H1 (cell line): ENCODE measurements around the gene EPN2. TPM values are rescaled to one million over a fixed set of nuclear protein-coding genes. Genes with fewer than 3 reads are reported as not detected.

ENCODE experiments used
- CTCF ChIA-PET: fragments of 300-600 bp; sonication (Branson Sonifier 250); formaldehyde crosslinking; loops from one replicate; lab custom pipeline; 2021; ENCODE audit not compliant: partially characterized antibody; lab: Charles Lee
- POLR2A ChIA-PET: fragments of 300-600 bp; sonication (Branson Sonifier 250); formaldehyde crosslinking; loops from one replicate; lab custom pipeline; 2021; ENCODE audit warnings: inconsistent platforms; ENCODE audit not compliant: partially characterized antibody; lab: Charles Lee
- DNase-seq, 2 experiments: peaks; one replicate each; pipeline versions ENCODE4 v3.0.0 to v3.0.0-alpha.2; 2010 to 2022; ENCODE audit warnings: low spot score in 2 of 2, low read depth in 1 of 2, mixed read lengths in 1 of 2
- FAIRE-seq: peaks from 2 replicates; lab custom pipeline; 2011; peaks lifted over from hg19 to GRCh38; lab: Jason Lieb, UNC
- H2AFZ ChIP-seq: 2 replicates; pipeline ENCODE4 v1.8.1; 2012; ENCODE audit warnings: low read length, inconsistent platforms
- H2AK5ac ChIP-seq: 2 replicates; pipeline ENCODE4 v1.6.1; 2013; ENCODE audit warnings: low read depth, low read length
- H2BK120ac ChIP-seq: replicated peaks from 2 replicates; pipeline ENCODE3; 2013; ENCODE audit warnings: low read depth, low read length, inconsistent platforms
- H2BK12ac ChIP-seq: 2 replicates; pipeline ENCODE4 v1.6.1; 2013; ENCODE audit warnings: low read depth, low read length
- H2BK15ac ChIP-seq: 2 replicates; pipeline ENCODE4 v1.6.1; 2013; ENCODE audit warnings: low read length
- H2BK20ac ChIP-seq: 2 replicates; pipeline ENCODE4 v1.6.1; 2013; ENCODE audit warnings: low read length
- H2BK5ac ChIP-seq: 2 replicates; pipeline ENCODE4 v1.6.1; 2013; ENCODE audit warnings: low read depth, low read length
- H3K14ac ChIP-seq: 2 replicates; pipeline ENCODE4 v1.6.1; 2013; ENCODE audit warnings: inconsistent platforms; ENCODE audit not compliant: insufficient read length
- H3K18ac ChIP-seq: 2 replicates; pipeline ENCODE4 v1.6.1; 2013; ENCODE audit warnings: low read length; ENCODE audit errors: extremely low read depth
- H3K23ac ChIP-seq: 2 replicates; pipeline ENCODE4 v1.6.1; 2013; ENCODE audit warnings: inconsistent platforms; ENCODE audit not compliant: insufficient read length
- H3K23me2 ChIP-seq: 2 replicates; pipeline ENCODE4 v1.6.1; 2013; ENCODE audit warnings: low read depth, low read length
- H3K27ac ChIP-seq: 2 replicates; pipeline ENCODE4 v1.6.1; 2011; ENCODE audit warnings: low read depth, low read length, inconsistent platforms
- H3K27me3 ChIP-seq, 4 experiments: replicated peaks in 1 of 4; 1 replicate in 1 of 4; 2 replicates in 3 of 4; pipeline versions ENCODE4 v1.6.1 to v1.8.1; 2011 to 2013; ENCODE audit warnings: low read length in 3 of 4, mild to moderate bottlenecking in 3 of 4, inconsistent platforms in 2 of 4, mixed read lengths in 2 of 4, moderate library complexity in 1 of 4; ENCODE audit not compliant: control insufficient read depth in 3 of 4, insufficient read depth in 3 of 4; ENCODE audit errors: extremely low read depth in 1 of 4
- H3K36me3 ChIP-seq, 4 experiments: 2 replicates each; pipeline versions ENCODE4 v1.6.1 to v1.8.1; 2011 to 2013; ENCODE audit warnings: mild to moderate bottlenecking in 4 of 4, low read length in 3 of 4, moderate library complexity in 2 of 4, control low read depth in 1 of 4, inconsistent platforms in 1 of 4; ENCODE audit not compliant: insufficient read depth in 4 of 4, control insufficient read depth in 2 of 4
- H3K4ac ChIP-seq: replicated peaks from 2 replicates; pipeline ENCODE3; 2013; ENCODE audit warnings: low read length, low read depth, mixed read lengths, inconsistent platforms; ENCODE audit not compliant: insufficient read length
- H3K4me1 ChIP-seq, 4 experiments: replicated peaks in 1 of 4; 1 replicate in 1 of 4; 2 replicates in 3 of 4; pipeline versions ENCODE4 v1.6.1 to v1.8.1; 2011 to 2013; ENCODE audit warnings: low read length in 3 of 4, inconsistent platforms in 2 of 4, mixed read lengths in 1 of 4; ENCODE audit not compliant: insufficient read depth in 4 of 4, control insufficient read depth in 3 of 4
- H3K4me2 ChIP-seq, 2 experiments: 2 replicates each; pipeline versions ENCODE4 v1.6.1 to v1.8.1; 2011 to 2013; ENCODE audit warnings: low read depth in 2 of 2, low read length in 2 of 2, control low read depth in 1 of 2, inconsistent platforms in 1 of 2, mild to moderate bottlenecking in 1 of 2; ENCODE audit not compliant: insufficient read depth in 1 of 2
- H3K4me3 ChIP-seq, 4 experiments: fragments of 200-600, 300-600 bp in 1 of 4; sonication (generic), shearing (Covaris generic), sonication (Bioruptor Twin) in 1 of 4; 2 replicates each; pipeline versions ENCODE4 v1.5.1 to v1.8.1; 2011 to 2016; ENCODE audit warnings: low read length in 4 of 4, low read depth in 3 of 4, control low read depth in 2 of 4, inconsistent platforms in 2 of 4, mild to moderate bottlenecking in 2 of 4, mixed read lengths in 1 of 4, moderate library complexity in 1 of 4; ENCODE audit not compliant: insufficient read depth in 2 of 4; ENCODE audit errors: extremely low read depth in 1 of 4
- H3K56ac ChIP-seq: replicated peaks from 2 replicates; pipeline ENCODE3; 2013; ENCODE audit warnings: low read depth, mild to moderate bottlenecking, mixed read lengths, low read length, inconsistent platforms; ENCODE audit not compliant: insufficient read length
- H3K79me1 ChIP-seq: 2 replicates; pipeline ENCODE4 v1.6.1; 2013; ENCODE audit warnings: low read depth, low read length, control low read depth
- H3K79me2 ChIP-seq, 2 experiments: 2 replicates each; pipeline versions ENCODE4 v1.6.1 to v1.8.1; 2012 to 2013; ENCODE audit warnings: low read length in 2 of 2, mild to moderate bottlenecking in 2 of 2, inconsistent platforms in 1 of 2; ENCODE audit not compliant: insufficient read depth in 2 of 2, control insufficient read depth in 1 of 2
- H3K9ac ChIP-seq, 4 experiments: replicated peaks in 1 of 4; 1 replicate in 1 of 4; 2 replicates in 3 of 4; pipeline versions ENCODE4 v1.6.1 to v1.8.1; 2011 to 2013; ENCODE audit warnings: low read depth in 3 of 4, low read length in 3 of 4, control low read depth in 2 of 4, mild to moderate bottlenecking in 2 of 4, moderate library complexity in 2 of 4, inconsistent platforms in 1 of 4; ENCODE audit errors: extremely low read depth in 1 of 4
- H3K9me3 ChIP-seq, 2 experiments: 2 replicates each; pipeline versions ENCODE4 v1.6.1 to v1.8.1; 2012 to 2013; ENCODE audit warnings: mild to moderate bottlenecking in 2 of 2, moderate library complexity in 2 of 2, control low read depth in 1 of 2, inconsistent platforms in 1 of 2, low read depth in 1 of 2, low read length in 1 of 2, mixed read lengths in 1 of 2; ENCODE audit not compliant: insufficient read depth in 2 of 2
- H4K20me1 ChIP-seq, 2 experiments: replicated peaks in 1 of 2; 2 replicates each; pipeline versions ENCODE3 to v1.8.1; 2011 to 2013; ENCODE audit warnings: inconsistent platforms in 2 of 2, low read length in 2 of 2, mild to moderate bottlenecking in 1 of 2; ENCODE audit not compliant: insufficient read depth in 2 of 2, control insufficient read depth in 1 of 2
- H4K5ac ChIP-seq: 2 replicates; pipeline ENCODE4 v1.6.1; 2013; ENCODE audit warnings: low read length, low read depth, mixed read lengths, inconsistent platforms; ENCODE audit not compliant: insufficient read length
- H4K8ac ChIP-seq: 2 replicates; pipeline ENCODE4 v1.8.0; 2013; ENCODE audit warnings: mild to moderate bottlenecking, moderate library complexity, low read length, inconsistent platforms; ENCODE audit not compliant: insufficient read depth; ENCODE audit errors: extremely low read depth
- H4K91ac ChIP-seq: replicated peaks from 2 replicates; pipeline ENCODE3; 2013; ENCODE audit warnings: low read length, mixed read lengths, inconsistent platforms; ENCODE audit not compliant: insufficient read length
- BRCA1 ChIP-seq: IDR thresholded peaks from 2 replicates; pipeline ENCODE4 v1.6.1; 2012; ENCODE audit warnings: low read depth, low read length, improper control_type of control experiment
- CEBPB ChIP-seq: IDR thresholded peaks from 2 replicates; pipeline ENCODE4 v1.6.1; 2012; ENCODE audit warnings: low read depth, low read length
- KDM4A ChIP-seq: IDR thresholded peaks from one replicate; pipeline ENCODE4 v1.7.1; 2012; ENCODE audit warnings: low read depth, mild to moderate bottlenecking, moderate library complexity, low read length, inconsistent platforms; ENCODE audit not compliant: severe bottlenecking
- POLR2AphosphoS5 ChIP-seq: IDR thresholded peaks from 2 replicates; pipeline ENCODE4 v1.6.1; 2011; ENCODE audit warnings: low read depth, low read length
- RAD21 ChIP-seq, 2 experiments: IDR thresholded peaks in 1 of 2; conservative IDR thresholded peaks in 1 of 2; 2 replicates each; pipeline ENCODE4 v1.6.1; 2011; ENCODE audit warnings: low read depth in 2 of 2, low read length in 2 of 2, improper control_type of control experiment in 1 of 2, inconsistent platforms in 1 of 2, mild to moderate bottlenecking in 1 of 2, moderate library complexity in 1 of 2
- RNF2 ChIP-seq: fragments of 200-900, 300-1000 bp; sonication (generic); IDR thresholded peaks from 2 replicates; pipeline ENCODE4 v1.7.1; 2016; ENCODE audit warnings: borderline replicate concordance, low read depth, mild to moderate bottlenecking, antibody characterized with exemption, low read length; ENCODE audit not compliant: poor library complexity, severe bottlenecking; ENCODE audit errors: missing control alignments
- SIX5 ChIP-seq: IDR thresholded peaks from 2 replicates; pipeline ENCODE4 v1.6.1; 2011; ENCODE audit warnings: mild to moderate bottlenecking, low read depth, low read length
- SRF ChIP-seq: IDR thresholded peaks from 2 replicates; pipeline ENCODE4 v1.6.1; 2011; ENCODE audit warnings: mild to moderate bottlenecking, low read depth, low read length, moderate library complexity
- WGBS, 2 experiments: shearing (Covaris generic) in 1 of 2; methylation state at CpG; one replicate each; pipeline versions ENCODE4 v1.1.6 to v1.1.7; 2013 to 2015; ENCODE audit warnings: low lambda C conversion rate in 2 of 2, mixed read lengths in 2 of 2, inconsistent platforms in 1 of 2, low coverage in 1 of 2, missing lambda C conversion rate in 1 of 2; ENCODE audit not compliant: insufficient replicate concordance in 2 of 2, insufficient coverage in 1 of 2, insufficient read length in 1 of 2; ENCODE audit errors: extremely low coverage in 1 of 2, missing lambda C conversion rate in 1 of 2; 5-methylcytosine and 5-hydroxymethylcytosine counted together
- polyA plus RNA-seq, 7 experiments: library from polyadenylated mRNA; depleted of rRNA in 3 of 7; stranded (reverse) in 5 of 7; unstranded in 2 of 7; fragments of >200 nt in 5 of 7; fragments of 200-250 nt in 2 of 7; gene quantifications; 1 replicate in 5 of 7; 2 replicates in 1 of 7; 4 replicates in 1 of 7; pipeline versions ENCODE4 v1.2.1 to v1.2.3, GENCODE V29; 2011 to 2013; ENCODE audit warnings: missing spikeins in 2 of 7, mixed read lengths in 2 of 7
- total RNA-seq: library from RNA; stranded (reverse); fragmentation: NEBNext Ultra II Directional; extraction: Animal tissue kit (Norgen Biotek cat#: 25700); gene quantifications from 2 replicates; pipeline ENCODE4 v1.2.1, GENCODE V29; 2021
- TF ChIP-seq, protein P1 (sequence below): IDR thresholded peaks from 2 replicates; pipeline ENCODE4 v1.6.1; 2011; ENCODE audit warnings: low read depth, mild to moderate bottlenecking, low read length; ENCODE audit not compliant: insufficient read depth

The EPN2 gene
- total and polyA plus RNA-seq, 2 of the 8 experiments (the other 6 are each of a cell fraction or from before 2014, with no cell fraction given), result 28.7 to 55.8 TPM

DNA sequence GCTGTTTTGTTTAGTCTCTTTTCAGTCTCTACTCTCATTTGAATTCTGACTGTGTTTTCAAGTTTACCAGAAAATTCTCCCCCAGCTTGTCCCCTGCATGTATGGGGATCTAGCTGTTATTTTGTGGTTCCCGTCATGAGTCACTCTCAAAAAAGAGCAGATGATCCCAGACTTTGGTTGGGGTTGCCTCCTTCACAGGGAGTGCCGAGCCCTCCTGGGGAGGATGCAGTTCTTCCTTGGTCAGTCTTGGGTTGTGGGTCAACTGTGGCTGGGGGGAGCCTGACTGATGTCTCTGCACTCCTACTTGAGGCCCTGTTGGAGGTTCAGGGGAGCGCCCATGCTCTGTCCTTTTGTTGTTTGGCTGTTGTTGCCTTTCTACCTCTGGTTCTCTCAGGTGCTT lies 37.7 kb downstream of the EPN2 start:
- Histone ChIP-seq H3K56ac (no peak overlapping the region), H2AFZ (no peak overlapping the region), H4K5ac (no peak overlapping the region), H3K4me2 (no peak overlapping the region), H3K27ac (no peak overlapping the region), H3K36me3 (0 out of 8 replicates have a peak, but pooled peaks cover 0 to 4% (median 0%) of the 10 kb centered on the region in 4 experiments), H3K9ac (no peak overlapping the region), H2BK5ac (no peak overlapping the region), H3K4me1 (no peaks in the 10 kb centered on the region), H3K23ac (no peak overlapping the region), H4K91ac (no peak overlapping the region), H4K8ac (no peak overlapping the region), H3K9me3 (no peaks in the 10 kb centered on the region), H3K14ac (no peak overlapping the region), H3K18ac (no peak overlapping the region), H3K4ac (no peak overlapping the region), H4K20me1 (peaks cover 13 to 14% of the 10 kb centered on the region in 2 experiments), H3K79me1 (peaks cover 18% of the 10 kb centered on the region), H3K23me2 (no peaks in the 10 kb centered on the region), H2BK15ac (no peak overlapping the region), H3K27me3 (no peaks in the 10 kb centered on the region), H2BK120ac (no peak overlapping the region), H2BK20ac (no peak overlapping the region), H2AK5ac (no peak overlapping the region), H3K79me2 (peaks cover 4 to 41% of the 10 kb centered on the region in 2 experiments; a peak in 3 of 4 replicates), H2BK12ac (0 out of 2 replicates have a peak overlapping the region, but pooled peaks have one; percentile 1), H3K4me3 (no peak overlapping the region)
- WGBS, 2 experiments, result 80% methylated on average over 3 of the region's 3 CpGs; no CpG with 5 or more reads in 1 of the 2 experiments
- ChIA-PET POLR2A (no interaction called here), CTCF (interaction anchor here (1.1 to 1.3 kb wide), 2 partner anchors 47 to 63 kb away, joined by 4 to 5 read pairs; no protein-coding TSS in a partner anchor)
- no peak for FAIRE-seq
- DNase-seq, result no peak
- TF ChIP-seq, protein P1, sequence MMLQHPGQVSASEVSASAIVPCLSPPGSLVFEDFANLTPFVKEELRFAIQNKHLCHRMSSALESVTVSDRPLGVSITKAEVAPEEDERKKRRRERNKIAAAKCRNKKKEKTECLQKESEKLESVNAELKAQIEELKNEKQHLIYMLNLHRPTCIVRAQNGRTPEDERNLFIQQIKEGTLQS, result no peak
- no peak for TF ChIP-seq RAD21 (IDR thresholded peaks at IDR 0.05 in 1 of 2, conservative IDR thresholded peaks at IDR 0.05 in 1 of 2; ENCODE audit: low read depth in 2 of 2, low read length in 2 of 2)
- TF ChIP-seq BRCA1, result no peak
- TF ChIP-seq SIX5, result no peak
- TF ChIP-seq POLR2AphosphoS5, result no peak
- TF ChIP-seq RNF2, result no peak
- no peak for TF ChIP-seq CEBPB
- TF ChIP-seq SRF, result no peak
- TF ChIP-seq KDM4A, result no peak
